Measurements from ENCODE around the gene NPS. TPM values are rescaled to one million over a fixed set of nuclear protein-coding genes. Genes with fewer than 3 reads are reported as not detected.

Gene NPS
- total RNA-seq: not detected in 2 replicates

GRCh38 chr10:127549009-127549408 is at the start of gene NPS:
Gene NPS (plus strand): TSS chr10:127549309. CDS start chr10:127549369, 60 bp downstream.

Other genes with a start within 250 kb of the NPS start
- not detected in 2 replicates for gene FOXI2, start 187.9 kb downstream of the NPS start, total RNA-seq

Data from mammary microvascular endothelial cell (primary cell).